ENCODE data around the gene SLC7A8. TPM values are rescaled to one million over a fixed set of nuclear protein-coding genes. Genes with fewer than 3 reads are reported as not detected.

SLC7A8 gene
- polyA plus RNA-seq, 1 experiment: 0.78 TPM

DNA sequence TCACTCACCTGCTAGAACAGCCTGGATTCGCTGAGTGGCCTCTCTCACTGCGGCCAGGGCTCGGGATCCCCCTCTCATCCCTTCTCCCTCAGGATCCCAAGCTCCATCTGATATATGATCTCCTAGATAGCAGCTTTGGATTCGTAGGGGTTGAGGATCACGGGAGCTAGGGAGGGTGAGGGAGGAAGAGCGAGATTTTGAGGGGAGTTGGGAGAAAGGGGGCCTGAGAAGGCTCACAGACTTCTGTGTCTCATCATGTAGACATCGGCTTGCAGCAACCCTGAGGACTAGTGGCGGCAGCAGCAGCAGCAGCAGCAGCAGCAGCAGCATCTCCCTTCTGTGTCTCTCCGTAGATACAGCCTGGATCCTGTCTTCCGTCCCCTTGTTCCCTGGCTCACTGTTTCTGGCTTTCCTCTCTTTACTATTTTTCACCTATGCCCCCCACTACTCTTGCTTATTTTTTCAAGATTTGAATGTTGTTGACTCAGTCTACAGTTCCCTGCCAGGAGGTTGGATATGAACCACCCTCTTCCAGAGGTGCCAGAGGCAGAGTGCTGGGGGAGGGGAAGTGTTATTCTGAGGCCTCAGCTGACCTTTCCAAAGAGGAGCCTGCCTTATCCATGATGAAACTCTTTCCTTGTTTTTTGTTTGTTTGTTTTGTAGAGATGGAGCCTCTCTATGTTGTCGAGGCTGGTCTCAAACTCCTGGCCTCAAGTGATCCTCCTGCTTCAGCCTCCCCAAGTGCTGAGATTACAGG, 78.7 kb downstream of the SLC7A8 start, which contains the start of gene CIROP:
Gene CIROP, minus strand, starts transcription at position 399 of the 757 bp plus-strand sequence. Its CDS starts 69 bp downstream, at position 330.
- TF ChIP-seq, protein P1, sequence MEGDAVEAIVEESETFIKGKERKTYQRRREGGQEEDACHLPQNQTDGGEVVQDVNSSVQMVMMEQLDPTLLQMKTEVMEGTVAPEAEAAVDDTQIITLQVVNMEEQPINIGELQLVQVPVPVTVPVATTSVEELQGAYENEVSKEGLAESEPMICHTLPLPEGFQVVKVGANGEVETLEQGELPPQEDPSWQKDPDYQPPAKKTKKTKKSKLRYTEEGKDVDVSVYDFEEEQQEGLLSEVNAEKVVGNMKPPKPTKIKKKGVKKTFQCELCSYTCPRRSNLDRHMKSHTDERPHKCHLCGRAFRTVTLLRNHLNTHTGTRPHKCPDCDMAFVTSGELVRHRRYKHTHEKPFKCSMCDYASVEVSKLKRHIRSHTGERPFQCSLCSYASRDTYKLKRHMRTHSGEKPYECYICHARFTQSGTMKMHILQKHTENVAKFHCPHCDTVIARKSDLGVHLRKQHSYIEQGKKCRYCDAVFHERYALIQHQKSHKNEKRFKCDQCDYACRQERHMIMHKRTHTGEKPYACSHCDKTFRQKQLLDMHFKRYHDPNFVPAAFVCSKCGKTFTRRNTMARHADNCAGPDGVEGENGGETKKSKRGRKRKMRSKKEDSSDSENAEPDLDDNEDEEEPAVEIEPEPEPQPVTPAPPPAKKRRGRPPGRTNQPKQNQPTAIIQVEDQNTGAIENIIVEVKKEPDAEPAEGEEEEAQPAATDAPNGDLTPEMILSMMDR (IDR thresholded peaks at IDR 0.05; ENCODE audit: low read depth, low read length): no peak
- H3K27ac ChIP-seq (ENCODE audit: low read depth, low read length): no peak within 1 kb of the TSS
- no peaks in the 10 kb centered on the region for H3K27me3 ChIP-seq (ENCODE audit: control insufficient read depth, insufficient read depth, low read length)
- H3K9me3 ChIP-seq (ENCODE audit: control insufficient read depth, insufficient read depth, low read length): peaks cover 4% of the 10 kb centered on the region; the same call in 1 of the 2 replicates
- peak within 1 kb of the TSS; percentile 1; the same call in 1 of the 2 replicates for H3K4me3 ChIP-seq (ENCODE audit: low read depth, low read length)
- ChIA-PET CTCF (interaction anchor here (1.3 to 5.6 kb wide), 2 partner anchors 35 to 36 kb away, joined by 3 to 35 read pairs; no protein-coding TSS in a partner anchor), POLR2A (interaction anchor here (0.9 kb wide), 1 partner anchor 10 kb away, joined by 5 read pairs; the partner anchor contains the start of genes ACIN1 and C14orf119)
- no peak for DNase-seq (ENCODE audit: low read depth, low spot score)

DNA sequence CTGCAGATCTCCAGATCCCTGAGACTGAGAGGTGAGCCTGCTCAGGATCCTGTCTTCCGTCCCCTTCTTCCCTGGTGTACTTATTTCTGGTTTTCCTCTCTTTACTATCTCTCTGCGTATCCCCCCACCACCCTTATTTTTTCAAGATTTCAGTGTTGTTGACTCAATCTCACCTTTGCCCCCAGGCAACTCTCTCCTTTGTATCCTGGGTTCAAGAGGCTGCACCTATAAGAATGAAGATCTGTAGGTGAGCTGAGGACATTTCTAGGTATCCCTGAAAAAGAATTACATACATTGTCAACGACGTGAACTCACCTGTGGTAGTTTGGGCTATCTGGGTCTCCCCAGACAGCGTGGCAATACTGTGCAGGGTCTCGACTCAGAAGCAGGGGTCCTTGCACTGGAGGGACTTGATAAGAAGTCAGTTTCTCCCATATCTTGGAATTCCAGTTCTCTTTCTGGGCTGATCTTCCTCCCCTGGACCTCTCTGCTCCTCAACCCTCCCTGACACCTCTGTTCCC, 79.3 kb downstream of the SLC7A8 start:
- no peak for DNase-seq (ENCODE audit: low read depth, low spot score)
- POLR2A ChIA-PET: interaction anchor here (0.9 kb wide), 1 partner anchor 9 kb away, joined by 5 read pairs; the partner anchor contains the start of genes ACIN1 and C14orf119

DNA sequence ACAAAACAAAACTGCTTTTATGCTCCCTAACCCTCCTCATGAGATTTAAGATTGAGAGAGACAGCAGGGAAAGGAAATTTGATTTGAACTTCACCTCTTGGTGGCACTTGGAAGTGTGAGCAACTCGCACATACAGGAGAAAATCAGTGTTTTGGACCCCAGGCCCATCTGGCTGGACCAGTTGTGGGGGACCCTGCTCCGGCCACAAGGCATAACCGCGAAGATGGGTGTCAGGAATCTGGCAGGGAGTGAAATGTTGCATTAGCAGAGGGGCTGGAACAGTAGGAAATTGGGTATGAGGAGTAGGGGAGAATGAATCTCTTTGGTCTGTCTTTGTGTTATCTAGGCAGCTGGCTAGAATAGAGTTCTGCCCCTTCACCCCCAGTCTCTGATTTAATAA, 79.9 kb downstream of the SLC7A8 start:
- Histone ChIP-seq H3K9me3 (ENCODE audit: control insufficient read depth, insufficient read depth, low read length) (peaks cover 4% of the 10 kb centered on the region; the same call in 1 of the 2 replicates), H3K27me3 (ENCODE audit: control insufficient read depth, insufficient read depth, low read length) (no peaks in the 10 kb centered on the region), H3K4me3 (ENCODE audit: low read depth, low read length) (no peak overlapping the region), H3K27ac (ENCODE audit: low read depth, low read length) (no peak overlapping the region)
- DNase-seq (ENCODE audit: low read depth, low spot score): no peak
- TF ChIP-seq, protein P1 (IDR thresholded peaks at IDR 0.05; ENCODE audit: low read depth, low read length): no peak
- POLR2A ChIA-PET: no interaction called here
- CTCF ChIA-PET: interaction anchor here (1.0 to 5.6 kb wide), 3 partner anchors 12 to 35 kb away, joined by 3 to 35 read pairs (median 9); no protein-coding TSS in a partner anchor

More for the DNA sequence above, 79.3 kb downstream of the SLC7A8 start:
- no peak overlapping the region for H3K27ac ChIP-seq (ENCODE audit: low read depth, low read length)
- CTCF ChIA-PET: interaction anchor here (1.0 to 5.6 kb wide), 3 partner anchors 13 to 36 kb away, joined by 3 to 35 read pairs (median 9); no protein-coding TSS in a partner anchor
- peak overlapping the region; percentile 1; the same call in 1 of the 2 replicates for H3K4me3 ChIP-seq (ENCODE audit: low read depth, low read length)
- peaks cover 4% of the 10 kb centered on the region; the same call in 1 of the 2 replicates for H3K9me3 ChIP-seq (ENCODE audit: control insufficient read depth, insufficient read depth, low read length)
- no peaks in the 10 kb centered on the region for H3K27me3 ChIP-seq (ENCODE audit: control insufficient read depth, insufficient read depth, low read length)
- TF ChIP-seq, protein P1 (IDR thresholded peaks at IDR 0.05; ENCODE audit: low read depth, low read length): no peak

DNA sequence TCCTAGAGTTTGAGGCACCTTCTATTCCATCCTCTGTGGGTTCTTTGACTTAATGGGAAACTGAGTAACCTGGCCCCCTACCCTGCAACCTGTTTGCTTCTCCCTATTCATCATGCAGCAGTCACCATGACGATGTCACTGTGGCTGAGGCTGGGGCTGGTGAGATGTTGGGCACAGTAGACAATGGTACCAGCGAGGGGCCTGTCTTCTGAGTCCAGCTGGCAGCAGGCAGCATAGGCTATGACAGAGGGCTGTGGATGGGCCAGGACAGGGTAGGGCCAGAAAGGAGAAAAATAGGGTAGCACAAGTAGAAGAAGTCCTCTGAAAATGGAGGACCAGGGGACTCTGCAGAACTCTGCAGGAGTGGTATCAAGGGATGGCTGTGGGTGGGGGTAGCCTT, 80.7 kb downstream of the SLC7A8 start:
- Histone ChIP-seq H3K9me3 (ENCODE audit: control insufficient read depth, insufficient read depth, low read length) (no peaks in the 10 kb centered on the region), H3K4me3 (ENCODE audit: low read depth, low read length) (no peak overlapping the region), H3K27me3 (ENCODE audit: control insufficient read depth, insufficient read depth, low read length) (no peaks in the 10 kb centered on the region), H3K27ac (ENCODE audit: low read depth, low read length) (no peak overlapping the region)
- TF ChIP-seq, protein P1 (IDR thresholded peaks at IDR 0.05; ENCODE audit: low read depth, low read length): no peak
- ChIA-PET CTCF (interaction anchor here (5.6 kb wide), 1 partner anchor 34 kb away, joined by 35 read pairs; no protein-coding TSS in a partner anchor), POLR2A (no interaction called here)
- DNase-seq (ENCODE audit: low read depth, low spot score): no peak

Measured in AG04450 (cell line).